Activated CD8-positive, alpha-beta memory T cell treated with anti-CD3 and anti-CD28 coated beads for 1 hour (primary cell): Measurements from ENCODE around the gene PTPRZ1.

Experiments used
- DNase-seq, 2 donors: peaks; one replicate each; pipeline ENCODE4 v3.0.0-alpha.2; 2020; ENCODE audit warnings: low read depth in 1 of 2; ENCODE audit errors: extremely low read depth in 1 of 2

The PTPRZ1 gene

GRCh38 chr7:121890833-121891232 lies 17.9 kb downstream of the PTPRZ1 start:
- no peak for DNase-seq

DNA sequence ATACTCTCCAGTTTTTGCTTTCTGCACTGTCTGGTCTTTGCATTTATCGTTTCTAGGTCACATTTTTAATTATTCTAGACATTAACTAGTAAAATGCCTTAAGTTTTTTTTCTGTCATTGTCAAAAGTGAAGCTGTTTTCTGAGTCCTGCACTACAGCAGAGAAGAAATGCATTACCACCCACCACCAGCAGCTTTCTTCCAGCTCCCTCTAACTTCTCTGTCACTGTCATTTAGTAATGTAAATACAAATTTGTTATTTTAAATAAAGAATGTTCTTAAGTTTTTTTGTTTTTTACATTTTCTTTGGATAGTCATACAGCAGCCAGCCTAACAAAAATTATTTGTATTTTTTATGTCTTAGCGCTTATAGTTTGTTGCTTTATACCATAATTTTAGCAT lies 18.8 kb downstream of the PTPRZ1 start:
- no peak for DNase-seq

DNA sequence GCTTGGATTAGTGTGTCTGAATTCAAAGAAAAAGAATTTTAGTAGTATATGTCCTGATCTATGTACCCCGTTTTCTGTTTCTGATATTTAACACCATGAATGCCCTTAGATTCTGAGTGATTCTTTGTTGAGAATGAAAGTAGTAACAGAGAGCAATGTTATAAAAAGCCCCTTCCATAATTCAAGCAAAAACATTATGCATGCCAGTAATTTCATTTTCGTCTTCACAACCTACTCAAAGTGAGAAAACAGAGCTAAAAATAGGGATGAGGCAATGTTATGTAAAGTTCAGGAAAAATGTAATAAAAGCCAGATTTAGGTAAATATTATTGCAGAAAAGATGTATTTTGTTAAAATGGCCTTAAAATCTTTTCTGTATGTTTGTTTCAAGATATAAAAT lies 28.1 kb downstream of the PTPRZ1 start:
- no peak for DNase-seq

- no peak for DNase-seq
Measured at GRCh38 chr7:121904120-121904519, 31.2 kb downstream of the PTPRZ1 start.

DNA sequence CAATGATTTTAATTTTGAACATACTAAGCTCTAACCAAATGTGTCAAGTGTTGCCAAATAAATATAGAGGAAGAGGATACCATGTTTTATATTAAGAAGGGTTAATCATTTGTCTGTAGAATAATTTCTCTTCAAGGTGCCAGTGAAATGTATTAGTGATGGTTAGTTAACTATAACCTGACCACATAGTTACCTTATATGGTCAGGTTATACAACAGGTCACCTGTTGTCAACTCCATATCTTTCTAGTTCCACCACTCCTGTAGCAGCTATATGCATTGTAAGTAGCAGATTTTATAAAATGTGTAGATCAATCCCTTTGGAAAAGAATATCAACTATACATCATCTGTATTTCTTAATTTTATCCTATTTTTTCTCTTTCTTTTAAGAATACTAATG lies 35.1 kb downstream of the PTPRZ1 start:
- no peak for DNase-seq

DNA sequence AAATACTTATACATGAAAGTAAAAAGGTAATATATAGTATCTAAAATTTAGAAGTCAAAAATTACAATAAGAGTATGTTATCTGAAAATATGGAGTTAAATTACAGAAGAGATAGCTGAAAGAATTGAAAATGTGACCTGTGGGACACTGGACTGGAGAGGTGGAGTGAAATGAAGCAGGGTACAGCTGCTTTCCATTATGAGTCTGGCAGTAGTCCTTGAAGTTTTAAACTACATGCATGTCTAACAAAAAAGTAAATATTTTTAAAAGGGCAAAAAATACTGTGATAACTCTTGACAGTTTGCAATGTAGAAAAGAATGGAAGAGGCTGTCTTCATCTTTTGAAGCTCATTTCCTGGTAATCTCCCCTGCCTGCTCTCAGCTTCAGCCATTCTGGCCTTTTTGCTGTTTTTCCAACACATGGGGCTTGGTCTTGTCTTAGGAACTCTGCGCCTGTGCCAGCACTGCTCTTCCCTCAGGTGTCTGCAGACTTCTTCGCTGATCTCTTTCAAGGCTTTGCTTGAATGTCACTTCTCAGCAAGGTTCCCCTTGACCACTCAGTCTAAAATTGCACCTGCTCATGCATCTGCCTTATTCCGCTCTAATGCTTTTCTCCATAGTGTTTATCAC lies 36.9 kb downstream of the PTPRZ1 start:
- DNase-seq = no peak

- no peak for DNase-seq
Measured at GRCh38 chr7:121913947-121914675, 41.1 kb downstream of the PTPRZ1 start.

GRCh38 chr7:121914676-121915279 lies 41.8 kb downstream of the PTPRZ1 start:
- no peak for DNase-seq

GRCh38 chr7:121916211-121916610 lies 43.2 kb downstream of the PTPRZ1 start:
- DNase-seq = no peak

DNA sequence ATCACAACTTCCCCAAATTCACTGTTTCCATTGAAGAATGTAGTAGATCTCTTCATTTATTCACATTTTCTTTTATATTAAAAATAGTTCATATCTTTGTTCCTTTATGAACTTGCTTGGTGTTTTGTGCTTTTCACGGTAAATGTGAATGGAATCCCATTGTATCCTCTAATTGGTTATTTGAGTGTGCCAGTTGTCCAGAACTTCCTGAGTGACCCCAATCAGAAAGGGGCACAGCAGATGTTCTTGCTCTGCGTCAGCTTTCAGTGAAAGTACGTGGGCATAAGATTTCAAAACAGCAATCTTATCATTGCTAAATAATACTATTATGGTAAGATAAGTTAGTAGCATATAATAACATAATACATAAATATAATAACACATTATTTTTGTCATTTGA lies 47.0 kb downstream of the PTPRZ1 start:
- DNase-seq = no peak

- DNase-seq = no peak
Measured at GRCh38 chr7:121924269-121925186, 51.6 kb downstream of the PTPRZ1 start.

- no peak for DNase-seq
Measured at GRCh38 chr7:121931149-121931902, 58.4 kb downstream of the PTPRZ1 start.

DNA sequence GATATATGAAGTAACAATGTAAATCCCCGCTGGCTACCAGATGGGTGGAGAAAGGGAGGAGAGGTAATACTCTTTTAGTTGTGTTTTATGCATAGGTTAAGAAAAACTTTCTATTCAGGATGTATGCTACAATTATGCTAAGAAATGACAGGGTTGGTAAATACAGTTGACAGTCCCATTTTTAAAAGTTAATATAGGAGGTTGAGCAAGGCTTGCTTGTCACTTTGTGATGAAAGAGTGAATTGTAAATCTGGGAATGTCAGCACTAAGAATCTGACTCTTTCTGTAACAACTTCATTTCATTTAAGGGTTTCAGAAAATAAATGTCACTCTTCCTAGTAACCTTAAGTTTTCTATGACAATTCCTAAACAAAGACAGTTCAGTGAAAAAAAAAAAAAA lies 59.8 kb downstream of the PTPRZ1 start:
- no peak for DNase-seq

DNA sequence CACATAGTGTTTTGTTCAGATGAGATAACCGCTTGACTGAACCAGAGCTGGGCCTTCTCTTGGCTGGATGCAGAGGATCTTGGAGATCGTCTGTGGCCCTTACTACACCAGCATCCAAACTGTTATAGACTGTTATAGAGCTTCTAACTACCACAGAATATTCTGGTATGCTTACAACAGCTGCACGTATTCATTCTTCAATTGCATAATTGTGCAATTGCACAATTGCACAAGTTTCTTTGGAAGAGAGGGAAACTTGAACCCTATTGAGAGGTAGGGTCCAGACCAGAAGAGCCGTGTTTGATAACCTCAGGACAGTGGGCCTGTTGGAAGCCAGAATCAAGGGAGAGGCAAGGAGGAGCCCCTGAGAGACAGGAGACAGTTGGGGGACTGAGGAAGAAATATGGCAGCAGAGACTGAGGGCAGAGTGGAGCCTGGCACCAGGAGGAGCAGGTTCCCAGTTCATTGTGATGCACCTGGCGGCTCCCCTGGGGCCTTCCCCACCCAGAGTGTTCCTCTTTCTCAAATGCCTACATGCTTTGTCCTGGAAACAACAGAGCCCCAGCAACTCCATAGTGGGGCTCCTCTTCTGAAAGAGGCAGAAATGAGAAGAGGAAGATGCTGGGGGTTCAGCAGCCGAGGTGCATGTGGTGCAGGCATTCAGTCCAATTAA lies 64.1 kb downstream of the PTPRZ1 start:
- DNase-seq = no peak

DNA sequence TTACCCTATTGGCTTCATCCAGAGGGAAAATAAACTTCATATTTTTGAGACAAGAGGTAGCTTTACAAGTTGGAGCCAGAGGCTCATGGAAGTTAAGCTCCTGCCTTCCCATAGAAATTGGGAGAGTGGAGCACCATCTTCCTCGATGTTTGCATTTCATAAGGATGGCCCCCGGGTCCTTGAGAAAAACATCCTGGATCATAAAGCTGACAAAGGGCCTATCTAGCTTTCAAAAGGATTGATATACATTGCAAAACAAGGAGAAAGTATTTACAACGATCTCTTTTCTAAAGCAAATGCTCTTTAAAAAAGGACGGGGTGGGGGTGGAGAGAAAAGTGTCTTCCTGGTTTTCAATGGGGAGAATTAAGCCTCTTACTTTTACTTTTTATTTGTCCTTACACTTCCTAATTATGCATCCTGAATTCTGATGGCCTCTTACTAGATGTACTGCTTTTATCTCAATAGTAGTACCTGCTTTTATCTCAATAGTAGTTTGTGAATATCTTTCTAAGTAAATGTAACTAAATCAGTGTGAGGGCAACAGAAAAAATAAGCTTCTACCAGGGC lies 65.6 kb downstream of the PTPRZ1 start:
- no peak for DNase-seq

DNA sequence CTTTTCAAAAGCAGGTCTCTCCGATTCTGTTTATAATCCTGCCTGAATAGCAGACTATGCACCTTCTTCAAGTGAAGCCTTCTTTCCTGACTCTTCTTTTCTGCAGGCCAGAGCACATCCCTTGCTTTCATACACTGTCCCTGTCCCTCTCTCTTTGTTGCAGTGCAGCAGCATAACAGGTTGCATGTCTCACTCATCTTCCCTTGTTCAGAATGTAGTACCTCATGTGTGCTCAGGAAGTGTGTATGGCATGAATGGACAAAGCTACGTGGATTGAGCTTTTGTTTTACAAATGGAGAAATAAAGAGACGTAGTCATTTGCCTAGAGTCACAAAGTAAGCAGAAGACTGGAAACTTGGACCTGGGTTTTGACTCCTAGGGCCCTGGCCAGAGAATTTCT lies 68.0 kb downstream of the PTPRZ1 start:
- no peak for DNase-seq

DNA sequence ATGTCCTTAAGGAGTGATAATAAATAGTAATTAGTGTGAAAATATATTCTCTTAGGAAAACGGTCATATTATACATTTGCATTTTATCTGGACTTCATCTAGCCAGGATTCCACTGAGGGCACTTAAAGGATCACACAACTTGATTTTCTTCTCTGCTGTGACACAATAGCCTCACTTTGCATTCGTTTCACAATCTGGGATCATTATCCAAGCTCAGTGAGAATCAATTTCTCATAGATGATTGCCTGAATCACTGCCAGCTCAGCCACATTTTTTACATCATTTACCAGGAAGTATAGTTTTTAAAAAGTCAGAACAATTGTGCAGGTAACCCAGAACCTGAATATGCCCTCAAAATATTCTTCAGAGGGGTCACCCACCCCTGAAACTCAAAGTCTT lies 68.9 kb downstream of the PTPRZ1 start:
- DNase-seq = no peak

DNA sequence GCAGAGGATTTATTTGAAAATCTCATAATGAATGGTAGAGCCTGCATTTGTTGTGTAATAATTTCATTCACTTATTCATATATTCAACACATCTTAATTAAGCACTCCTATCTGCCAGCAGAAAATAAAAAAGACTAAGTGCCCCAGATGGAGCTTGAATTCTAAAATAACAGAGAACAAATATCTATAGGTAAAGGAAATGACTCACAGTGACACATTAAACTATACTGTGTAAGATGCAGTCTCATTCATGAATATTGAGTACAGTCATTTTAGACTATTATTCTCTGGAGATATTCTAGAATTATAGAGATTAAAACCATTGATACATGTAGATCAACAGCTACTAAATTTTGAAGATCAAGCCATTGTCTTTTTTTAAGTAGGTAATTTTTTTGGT lies 72.1 kb downstream of the PTPRZ1 start:
- no peak for DNase-seq

DNA sequence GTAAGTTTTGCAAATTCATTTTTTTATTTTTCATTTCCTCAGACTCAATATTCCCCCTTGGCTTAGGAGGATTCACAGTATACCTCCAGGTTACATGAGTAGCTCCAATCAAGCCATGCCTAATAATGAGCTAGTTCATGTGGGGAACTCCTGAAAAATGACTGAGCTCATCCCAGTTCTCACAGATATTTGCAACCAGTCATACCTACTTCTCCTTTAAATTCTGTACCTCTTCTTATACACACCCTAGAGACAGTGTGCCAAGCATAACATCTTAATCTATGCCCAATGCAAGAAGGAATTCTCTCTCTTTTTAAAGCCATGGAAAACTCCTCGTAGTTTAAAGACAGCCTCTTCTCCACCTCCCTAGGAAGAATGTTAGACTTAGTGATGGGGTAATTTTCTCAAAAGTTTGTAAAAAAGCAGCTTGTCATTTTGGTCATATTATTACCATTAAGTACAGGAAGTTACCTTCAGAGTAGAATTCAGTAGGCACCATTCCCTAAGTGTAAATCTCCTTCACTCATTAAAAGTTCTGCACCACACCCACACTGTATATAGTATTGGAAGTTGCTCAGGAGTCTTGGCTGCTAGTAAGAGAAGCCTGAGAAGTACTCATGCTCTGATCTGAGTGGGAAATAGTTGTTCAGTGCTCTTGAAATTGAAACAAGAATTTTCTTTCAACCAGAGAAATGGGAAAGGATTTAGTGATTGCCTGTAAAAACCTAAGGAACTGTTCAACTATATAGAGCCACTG lies 72.7 kb downstream of the PTPRZ1 start:
- no peak for DNase-seq
